ENCODE data around the gene ZNF469. TPM values are rescaled to one million over a fixed set of nuclear protein-coding genes. Genes with fewer than 3 reads are reported as not detected.

ZNF469 gene
- total and polyA plus RNA-seq, 3 donors from 2014 or later, result 0.98 to 2.8 (median 2.2) TPM

DNA sequence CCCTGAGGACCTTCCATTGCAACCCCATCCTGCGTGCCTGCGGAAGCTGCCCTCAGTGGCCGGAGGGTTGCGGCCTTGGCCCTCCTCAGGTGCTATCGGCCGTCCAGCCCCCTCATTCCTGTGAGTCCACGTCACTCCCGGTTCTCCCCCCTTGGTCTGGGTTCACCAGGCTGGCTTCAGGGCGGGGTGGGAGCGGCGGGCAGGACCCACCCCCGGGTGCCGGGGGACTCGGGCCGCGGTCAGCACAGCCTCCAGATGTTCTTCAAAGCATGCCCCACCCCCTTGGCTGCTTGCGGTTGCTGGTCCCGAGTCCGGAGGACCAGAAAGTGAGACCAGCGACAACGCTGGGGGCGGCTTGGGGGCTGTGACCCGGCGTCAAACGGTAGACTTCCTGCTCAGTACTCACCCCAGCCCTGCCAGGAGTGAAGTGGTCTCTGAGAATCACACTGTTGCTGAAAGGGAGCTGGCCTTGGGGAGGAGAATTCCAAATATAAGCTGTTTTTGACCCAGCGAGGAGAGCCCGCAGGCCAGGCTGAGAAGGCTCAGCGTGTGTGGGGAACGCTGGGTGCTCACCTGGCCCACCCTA, 4.5 kb downstream of the ZNF469 start:
- H3K36me3 ChIP-seq (ENCODE audit: low read depth, missing control alignments), result no peaks in the 10 kb centered on the region
- WGBS, 2 donors, result 65 to 78% methylated on average over 13 to 29 of the region's 29 CpGs
- DNase-seq, result no peak
- H3K9me3 ChIP-seq, result no peaks in the 10 kb centered on the region
- H3K4me1 ChIP-seq, result peaks cover 12% of the 10 kb centered on the region
- TF ChIP-seq CTCF (IDR thresholded peaks at IDR 0.05), result no peak
- TF ChIP-seq POLR2A (IDR thresholded peaks at IDR 0.05), result no peak
- H3K4me3 ChIP-seq, result no peak overlapping the region
- H3K27me3 ChIP-seq, result no peaks in the 10 kb centered on the region
- no peak overlapping the region for H3K27ac ChIP-seq
- intact Hi-C loops (cut with DNase I; ENCODE audit: low total_unique reads), result no loop called here

DNA sequence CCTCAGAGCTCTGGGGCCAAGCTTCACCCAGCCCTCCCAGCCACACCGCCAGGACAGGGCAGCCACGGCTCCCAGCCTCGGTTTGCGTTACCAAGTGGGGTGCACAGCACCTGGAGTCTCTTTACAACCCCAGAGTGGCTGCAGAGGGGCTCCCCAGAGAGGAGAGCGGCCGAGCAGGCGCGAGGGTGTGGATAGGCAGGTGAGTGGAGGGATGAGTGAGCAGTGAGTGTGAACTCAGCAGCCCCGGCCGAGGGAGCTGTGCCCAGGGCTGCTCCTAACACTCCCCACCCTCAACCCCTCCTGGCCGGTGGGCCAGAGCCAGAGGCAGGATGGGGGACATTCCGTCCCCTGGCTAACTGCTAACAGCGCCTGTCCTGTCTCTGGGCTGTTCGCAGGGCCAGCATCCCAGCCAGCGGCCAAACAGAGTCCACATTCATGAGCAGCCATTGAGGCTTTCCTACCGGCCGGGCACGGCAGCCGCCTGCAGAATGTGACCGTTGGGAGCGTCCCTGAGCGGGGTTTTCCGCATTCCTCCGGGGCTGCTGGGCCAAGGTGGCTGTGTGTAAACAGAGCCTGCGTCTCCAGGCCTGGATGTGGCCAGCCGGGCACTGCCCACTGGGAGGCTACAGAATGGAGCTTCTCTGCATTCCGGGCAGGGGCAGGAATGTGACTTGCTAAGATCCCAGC, 5.3 kb downstream of the ZNF469 start:
- WGBS, 2 donors, result 69% methylated on average over 26 of the region's 27 CpGs; no CpG with 5 or more reads in 1 of the 2 donors
- no peak overlapping the region for H3K4me3 ChIP-seq
- no peak overlapping the region for H3K27ac ChIP-seq
- TF ChIP-seq POLR2A (IDR thresholded peaks at IDR 0.05), result no peak
- TF ChIP-seq CTCF (IDR thresholded peaks at IDR 0.05), result no peak
- intact Hi-C loops (cut with DNase I; ENCODE audit: low total_unique reads), result no loop called here
- H3K4me1 ChIP-seq, result peaks cover 12% of the 10 kb centered on the region
- peak; percentile 36 for DNase-seq
- no peaks in the 10 kb centered on the region for H3K9me3 ChIP-seq
- H3K36me3 ChIP-seq (ENCODE audit: low read depth, missing control alignments), result no peaks in the 10 kb centered on the region
- no peaks in the 10 kb centered on the region for H3K27me3 ChIP-seq

- intact Hi-C loops (cut with DNase I; ENCODE audit: low total_unique reads), result no loop called here
- Histone ChIP-seq H3K4me1 (peaks cover 7% of the 10 kb centered on the region), H3K27ac (no peak overlapping the region), H3K36me3 (ENCODE audit: low read depth, missing control alignments) (no peaks in the 10 kb centered on the region), H3K4me3 (no peak overlapping the region), H3K27me3 (no peaks in the 10 kb centered on the region), H3K9me3 (no peaks in the 10 kb centered on the region)
- no peak for DNase-seq
- WGBS, 2 donors, result 91 to 95% methylated on average over 23 to 24 of the region's 24 CpGs
- no peak for TF ChIP-seq CTCF (IDR thresholded peaks at IDR 0.05)
Observed at GRCh38 chr16:88389191-88389590, 6.4 kb downstream of the ZNF469 start.

- intact Hi-C loops (cut with DNase I; ENCODE audit: low total_unique reads), result no loop called here
- DNase-seq, result no peak
- Histone ChIP-seq H3K4me3 (no peak overlapping the region), H3K27ac (no peak overlapping the region), H3K9me3 (no peaks in the 10 kb centered on the region), H3K36me3 (ENCODE audit: low read depth, missing control alignments) (no peaks in the 10 kb centered on the region), H3K27me3 (no peaks in the 10 kb centered on the region), H3K4me1 (peaks cover 5% of the 10 kb centered on the region)
- TF ChIP-seq CTCF (IDR thresholded peaks at IDR 0.05) (no peak), POLR2A (IDR thresholded peaks at IDR 0.05) (no peak)
- 81 to 86% methylated on average over 19 to 20 of the region's 20 CpGs for WGBS, 2 donors
Observed at GRCh38 chr16:88389621-88390160, 6.9 kb downstream of the ZNF469 start.

Data from testis (tissue), 3 donors.